Measurements from ENCODE around the gene MAP3K4. TPM values are rescaled to one million over a fixed set of nuclear protein-coding genes. Genes with fewer than 3 reads are reported as not detected.

MAP3K4 gene
- total and polyA plus RNA-seq, 2 donors from 2014 or later = 13.0 to 52.8 TPM

GRCh38 chr6:161061576-161061975 is 70.0 kb downstream of the MAP3K4 start:
- Histone ChIP-seq H3K4me3 (ENCODE audit: low read length in 3 of 3) (no peak overlapping the region), H3K9me3 (ENCODE audit: control insufficient read depth in 2 of 3, insufficient read depth in 1 of 3, low read length in 3 of 3) (no peaks in the 10 kb centered on the region), H3K36me3 (ENCODE audit: control insufficient read depth in 2 of 3, insufficient read depth in 3 of 3, low read length in 3 of 3) (no peaks in the 10 kb centered on the region), H3K9ac (ENCODE audit: low read length in 3 of 3) (no peak overlapping the region), H3K4me1 (ENCODE audit: control insufficient read depth in 2 of 3, insufficient read depth in 2 of 3, low read depth in 1 of 3, low read length in 3 of 3) (peaks cover 0 to 3% (median 0%) of the 10 kb centered on the region in 3 donors), H3K27me3 (ENCODE audit: control insufficient read depth, insufficient read depth, low read length) (no peaks in the 10 kb centered on the region), H3K27ac (ENCODE audit: low read depth in 2 of 2, low read length in 2 of 2) (no peak overlapping the region)
- TF ChIP-seq CTCF (IDR thresholded peaks at IDR 0.05; ENCODE audit: borderline replicate concordance, extremely low read depth, insufficient read depth) = no peak
- intact Hi-C loops (cut with DNase I) = no loop called here
- DNase-seq (no peak), FAIRE-seq (peak; percentile 17)

DNA sequence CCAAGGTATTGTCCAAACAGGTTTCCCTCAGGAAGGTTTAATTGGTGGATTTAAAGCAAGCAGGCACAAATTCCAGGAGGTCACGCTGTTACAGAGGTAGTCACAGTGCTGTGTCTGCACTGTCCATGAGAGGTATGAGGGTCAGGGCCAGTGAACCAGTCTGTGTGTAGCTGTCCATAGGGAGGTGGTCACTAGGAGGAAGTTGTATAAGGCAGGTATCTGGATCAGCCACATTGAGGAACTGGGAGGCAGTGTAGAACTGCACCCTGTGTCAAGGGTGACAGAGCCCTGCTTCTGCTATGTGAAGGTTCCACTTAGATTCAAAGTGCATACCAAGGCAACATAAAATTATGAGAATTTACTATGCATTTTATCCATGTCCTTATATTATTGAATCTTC is 73.3 kb downstream of the MAP3K4 start:
- FAIRE-seq = no peak

GRCh38 chr6:161066511-161066910 is 74.9 kb downstream of the MAP3K4 start:
- Histone ChIP-seq H3K4me1 (ENCODE audit: control insufficient read depth in 2 of 3, insufficient read depth in 2 of 3, low read depth in 1 of 3, low read length in 3 of 3) (no peaks in the 10 kb centered on the region), H3K27ac (ENCODE audit: low read depth in 2 of 2, low read length in 2 of 2) (no peak overlapping the region), H3K9ac (ENCODE audit: low read length in 3 of 3) (no peak overlapping the region), H3K9me3 (ENCODE audit: control insufficient read depth in 2 of 3, insufficient read depth in 1 of 3, low read length in 3 of 3) (no peaks in the 10 kb centered on the region), H3K4me3 (ENCODE audit: low read length in 3 of 3) (no peak overlapping the region), H3K27me3 (ENCODE audit: control insufficient read depth, insufficient read depth, low read length) (no peaks in the 10 kb centered on the region), H3K36me3 (ENCODE audit: control insufficient read depth in 2 of 3, insufficient read depth in 3 of 3, low read length in 3 of 3) (peaks cover 0 to 5% (median 0%) of the 10 kb centered on the region in 3 donors)
- DNase-seq (peak in 1 of 5 donors; percentile 7), FAIRE-seq (no peak)
- intact Hi-C loops (cut with DNase I) = no loop called here
- no peak for TF ChIP-seq CTCF (IDR thresholded peaks at IDR 0.05; ENCODE audit: borderline replicate concordance, extremely low read depth, insufficient read depth)

More for the DNA sequence above, 73.3 kb downstream of the MAP3K4 start:
- no peak overlapping the region for H3K27ac ChIP-seq (ENCODE audit: low read depth in 2 of 2, low read length in 2 of 2)
- peak in 1 of 5 donors; percentile 6 for DNase-seq
- H3K36me3 ChIP-seq (ENCODE audit: control insufficient read depth in 2 of 3, insufficient read depth in 3 of 3, low read length in 3 of 3) = no peaks in the 10 kb centered on the region
- H3K9ac ChIP-seq (ENCODE audit: low read length in 3 of 3) = no peak overlapping the region
- no peaks in the 10 kb centered on the region for H3K9me3 ChIP-seq (ENCODE audit: control insufficient read depth in 2 of 3, insufficient read depth in 1 of 3, low read length in 3 of 3)
- no peaks in the 10 kb centered on the region for H3K27me3 ChIP-seq (ENCODE audit: control insufficient read depth, insufficient read depth, low read length)
- no peak overlapping the region for H3K4me3 ChIP-seq (ENCODE audit: low read length in 3 of 3)
- no peak for TF ChIP-seq CTCF (IDR thresholded peaks at IDR 0.05; ENCODE audit: borderline replicate concordance, extremely low read depth, insufficient read depth)
- H3K4me1 ChIP-seq (ENCODE audit: control insufficient read depth in 2 of 3, insufficient read depth in 2 of 3, low read depth in 1 of 3, low read length in 3 of 3) = no peaks in the 10 kb centered on the region
- intact Hi-C loops (cut with DNase I) = no loop called here

DNA sequence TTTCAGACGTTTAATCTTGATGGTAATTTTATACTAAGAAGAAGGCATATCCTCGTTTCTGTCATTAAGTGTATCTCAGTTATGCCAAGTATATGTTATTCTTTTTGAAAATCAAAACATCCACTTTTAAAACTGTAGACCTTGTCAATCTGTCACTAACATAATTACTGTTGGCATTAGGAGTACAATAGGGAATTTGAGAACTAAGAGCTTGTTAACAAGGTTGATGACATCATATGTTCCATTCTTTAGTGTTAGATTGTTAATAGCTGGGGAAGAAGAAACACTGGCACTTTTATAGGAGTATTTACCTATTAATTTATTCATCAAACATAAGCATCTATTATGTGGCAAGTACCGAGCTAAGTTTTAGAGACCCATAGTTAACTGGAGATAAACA is 76.2 kb downstream of the MAP3K4 start:
- Histone ChIP-seq H3K9ac (ENCODE audit: low read length in 3 of 3) (no peak overlapping the region), H3K4me1 (ENCODE audit: control insufficient read depth in 2 of 3, insufficient read depth in 2 of 3, low read depth in 1 of 3, low read length in 3 of 3) (no peaks in the 10 kb centered on the region), H3K36me3 (ENCODE audit: control insufficient read depth in 2 of 3, insufficient read depth in 3 of 3, low read length in 3 of 3) (peaks cover 0 to 5% (median 0%) of the 10 kb centered on the region in 3 donors), H3K4me3 (ENCODE audit: low read length in 3 of 3) (no peak overlapping the region), H3K27me3 (ENCODE audit: control insufficient read depth, insufficient read depth, low read length) (no peaks in the 10 kb centered on the region), H3K9me3 (ENCODE audit: control insufficient read depth in 2 of 3, insufficient read depth in 1 of 3, low read length in 3 of 3) (no peaks in the 10 kb centered on the region), H3K27ac (ENCODE audit: low read depth in 2 of 2, low read length in 2 of 2) (no peak overlapping the region)
- intact Hi-C loops (cut with DNase I) = no loop called here
- no peak for TF ChIP-seq CTCF (IDR thresholded peaks at IDR 0.05; ENCODE audit: borderline replicate concordance, extremely low read depth, insufficient read depth)
- DNase-seq = no peak
- FAIRE-seq = no peak
